Measurements from ENCODE around the gene ATP6V1B1.

- TF ChIP-seq YY1 (IDR thresholded peaks at IDR 0.05; ENCODE audit: insufficient read depth, insufficient read length) (no peak), ZNF274 (IDR thresholded peaks at IDR 0.05; ENCODE audit: low read depth, low read length) (no peak)
Measured at GRCh38 chr2:70936979-70937811, 1.5 kb downstream of the ATP6V1B1 start.
